ENCODE measurements around the gene BRIP1. TPM values are rescaled to one million over a fixed set of nuclear protein-coding genes. Genes with fewer than 3 reads are reported as not detected.
"Not testable (repeated sequence)": the region's sequence is repeated elsewhere in the genome, so short reads cannot be mapped to it uniquely, and the experiment has no call there.

Gene BRIP1
- total RNA-seq, 4 donors from 2014 or later: 0.80 to 2.4 (median 0.93) TPM

DNA sequence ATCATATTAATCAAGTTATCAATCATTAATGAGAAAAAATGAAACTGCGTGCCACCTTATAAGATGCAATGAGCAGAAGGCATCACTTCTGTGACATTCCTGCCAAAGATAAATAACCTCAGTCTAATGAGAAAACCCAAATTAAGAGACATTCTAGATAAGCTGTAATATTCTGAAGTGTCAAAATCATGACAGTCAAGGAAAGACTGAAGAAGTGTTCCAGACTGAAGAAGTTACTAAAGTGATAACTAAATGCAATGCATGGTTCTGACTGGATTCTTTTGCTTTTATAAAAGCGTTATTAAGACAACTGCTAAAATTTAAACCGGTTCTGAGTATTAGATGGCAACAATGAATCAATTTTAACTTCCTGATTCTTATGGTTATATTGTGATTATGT is 30.9 kb downstream of the BRIP1 start:
- no peak for DNase-seq (ENCODE audit: low spot score in 2 of 2)
- intact Hi-C loops (cut with DNase I; ENCODE audit: low total_unique reads): loop anchor here (10.0 kb wide), 1 partner anchor 418 kb away; no protein-coding TSS in a partner anchor
- no peak overlapping the region for H3K4me3 ChIP-seq (ENCODE audit: low read depth, poor library complexity, severe bottlenecking)
- WGBS, 2 donors: 93 to 98% methylated on average over 3 of the region's 3 CpGs
- no peak for TF ChIP-seq POLR2A (IDR thresholded peaks at IDR 0.05)
- TF ChIP-seq, protein P1, sequence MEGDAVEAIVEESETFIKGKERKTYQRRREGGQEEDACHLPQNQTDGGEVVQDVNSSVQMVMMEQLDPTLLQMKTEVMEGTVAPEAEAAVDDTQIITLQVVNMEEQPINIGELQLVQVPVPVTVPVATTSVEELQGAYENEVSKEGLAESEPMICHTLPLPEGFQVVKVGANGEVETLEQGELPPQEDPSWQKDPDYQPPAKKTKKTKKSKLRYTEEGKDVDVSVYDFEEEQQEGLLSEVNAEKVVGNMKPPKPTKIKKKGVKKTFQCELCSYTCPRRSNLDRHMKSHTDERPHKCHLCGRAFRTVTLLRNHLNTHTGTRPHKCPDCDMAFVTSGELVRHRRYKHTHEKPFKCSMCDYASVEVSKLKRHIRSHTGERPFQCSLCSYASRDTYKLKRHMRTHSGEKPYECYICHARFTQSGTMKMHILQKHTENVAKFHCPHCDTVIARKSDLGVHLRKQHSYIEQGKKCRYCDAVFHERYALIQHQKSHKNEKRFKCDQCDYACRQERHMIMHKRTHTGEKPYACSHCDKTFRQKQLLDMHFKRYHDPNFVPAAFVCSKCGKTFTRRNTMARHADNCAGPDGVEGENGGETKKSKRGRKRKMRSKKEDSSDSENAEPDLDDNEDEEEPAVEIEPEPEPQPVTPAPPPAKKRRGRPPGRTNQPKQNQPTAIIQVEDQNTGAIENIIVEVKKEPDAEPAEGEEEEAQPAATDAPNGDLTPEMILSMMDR (IDR thresholded peaks at IDR 0.05): no peak

DNA sequence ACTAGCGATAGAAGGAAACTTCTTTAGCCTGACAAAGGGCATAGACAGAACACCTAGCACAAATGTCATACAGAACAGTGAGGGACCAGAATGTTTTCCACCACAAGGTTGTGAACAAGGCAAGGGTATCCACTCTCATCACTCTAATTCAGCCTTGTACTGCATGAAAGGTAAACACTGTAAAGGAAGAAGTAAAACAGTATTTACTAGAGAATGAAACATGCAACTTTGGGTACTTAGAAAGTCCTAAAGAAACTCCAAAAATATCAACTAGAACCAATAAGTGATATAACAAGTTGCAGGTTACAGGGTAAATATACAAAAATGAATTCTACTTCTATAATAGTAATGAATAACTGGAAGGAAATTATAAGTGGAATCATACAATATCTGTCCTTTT is 32.2 kb downstream of the BRIP1 start:
- DNase-seq (ENCODE audit: low spot score in 2 of 2): no peak
- TF ChIP-seq, protein P1 (IDR thresholded peaks at IDR 0.05): no peak
- TF ChIP-seq POLR2A (IDR thresholded peaks at IDR 0.05): no peak
- WGBS, 2 donors: 97 to 100% methylated on average over 1 of the region's 1 CpG
- intact Hi-C loops (cut with DNase I; ENCODE audit: low total_unique reads): loop anchor here (10.0 kb wide), 1 partner anchor 416 kb away; no protein-coding TSS in a partner anchor
- H3K4me3 ChIP-seq (ENCODE audit: low read depth, poor library complexity, severe bottlenecking): no peak overlapping the region

DNA sequence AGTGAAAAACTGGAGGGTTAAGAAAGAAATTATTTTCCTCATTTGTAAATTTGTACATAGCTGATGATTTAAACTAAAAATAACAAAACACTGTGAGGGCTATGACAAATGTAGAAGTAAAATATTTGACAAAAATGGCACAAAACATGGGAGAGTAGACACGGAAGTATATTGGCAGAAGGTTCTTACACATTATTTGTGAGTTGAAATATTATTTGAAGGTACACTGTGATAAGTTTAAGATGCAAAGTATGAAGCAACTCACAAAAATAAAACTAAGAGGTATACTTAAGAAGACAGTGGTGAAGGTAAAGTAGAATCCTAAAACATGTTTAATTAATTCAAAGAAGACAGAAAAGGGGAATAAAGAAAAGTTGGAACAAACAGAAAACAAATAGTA is 34.6 kb downstream of the BRIP1 start:
- TF ChIP-seq, protein P1 (IDR thresholded peaks at IDR 0.05): no peak
- no peak for TF ChIP-seq POLR2A (IDR thresholded peaks at IDR 0.05)
- 94 to 100% methylated on average over 1 of the region's 1 CpG for WGBS, 2 donors
- H3K4me3 ChIP-seq (ENCODE audit: low read depth, poor library complexity, severe bottlenecking): no peak overlapping the region
- intact Hi-C loops (cut with DNase I; ENCODE audit: low total_unique reads): no loop called here
- DNase-seq (ENCODE audit: low spot score in 2 of 2): no peak

DNA sequence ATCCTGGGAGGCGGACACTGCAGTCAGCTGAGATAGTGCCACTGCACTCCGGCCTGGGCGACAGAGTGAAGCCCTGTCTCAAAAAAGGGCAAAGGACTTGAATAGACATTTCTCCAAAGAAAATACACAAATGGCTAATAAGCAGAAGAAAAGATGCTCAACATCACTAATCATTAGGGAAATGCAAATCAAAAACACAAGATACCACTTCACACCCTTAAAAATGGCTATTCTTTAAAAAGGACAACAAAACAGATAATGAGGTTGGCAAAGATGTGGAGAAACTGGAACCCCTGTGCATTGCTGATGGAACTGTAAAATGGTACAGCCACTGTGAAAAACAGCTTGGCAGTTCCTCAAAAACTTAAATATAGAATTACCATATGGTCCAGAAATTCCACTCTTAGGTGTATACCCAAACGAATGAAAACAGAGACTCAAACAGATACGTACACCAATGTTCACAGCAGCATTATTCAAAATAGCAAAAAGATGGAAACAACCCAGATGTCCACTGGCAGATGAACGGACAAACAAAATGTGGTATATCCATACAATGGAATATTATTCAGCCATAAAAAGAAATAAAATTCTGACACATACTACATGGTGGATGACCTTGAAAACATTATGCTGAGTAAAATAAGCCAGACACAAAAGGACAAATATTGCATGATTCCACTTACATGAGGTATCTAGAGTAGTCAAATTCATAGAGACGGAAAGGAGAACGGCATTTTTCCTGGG is 35.5 kb downstream of the BRIP1 start:
- 94 to 98% methylated on average over 8 of the region's 8 CpGs for WGBS, 2 donors
- DNase-seq (ENCODE audit: low spot score in 2 of 2): no peak
- no peak overlapping the region for H3K4me3 ChIP-seq (ENCODE audit: low read depth, poor library complexity, severe bottlenecking)
- TF ChIP-seq, protein P1 (IDR thresholded peaks at IDR 0.05): no peak
- no peak for TF ChIP-seq POLR2A (IDR thresholded peaks at IDR 0.05)
- intact Hi-C loops (cut with DNase I; ENCODE audit: low total_unique reads): no loop called here

DNA sequence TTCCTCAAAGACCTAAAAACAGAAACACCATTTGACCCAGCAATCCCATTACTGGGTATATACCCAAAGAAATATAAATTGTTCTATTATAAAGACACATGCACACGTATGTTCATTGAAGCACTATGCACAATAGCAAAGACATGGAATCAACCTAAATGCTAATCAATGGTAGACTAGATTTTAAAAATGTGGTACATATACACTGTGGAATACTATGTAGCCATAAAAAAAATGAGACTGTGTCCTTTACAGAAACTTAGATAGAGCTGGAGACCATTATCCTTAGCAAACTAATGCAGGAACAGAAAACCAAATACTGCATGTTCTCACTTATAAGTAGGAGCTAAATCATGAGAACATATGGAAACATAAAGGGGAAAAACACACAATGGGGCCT is 36.5 kb downstream of the BRIP1 start:
- intact Hi-C loops (cut with DNase I; ENCODE audit: low total_unique reads); DNase-seq (ENCODE audit: low spot score in 2 of 2); H3K4me3 ChIP-seq (ENCODE audit: low read depth, poor library complexity, severe bottlenecking): not testable (repeated sequence)
- WGBS, 2 donors: 97 to 98% methylated on average over 1 of the region's 1 CpG

DNA sequence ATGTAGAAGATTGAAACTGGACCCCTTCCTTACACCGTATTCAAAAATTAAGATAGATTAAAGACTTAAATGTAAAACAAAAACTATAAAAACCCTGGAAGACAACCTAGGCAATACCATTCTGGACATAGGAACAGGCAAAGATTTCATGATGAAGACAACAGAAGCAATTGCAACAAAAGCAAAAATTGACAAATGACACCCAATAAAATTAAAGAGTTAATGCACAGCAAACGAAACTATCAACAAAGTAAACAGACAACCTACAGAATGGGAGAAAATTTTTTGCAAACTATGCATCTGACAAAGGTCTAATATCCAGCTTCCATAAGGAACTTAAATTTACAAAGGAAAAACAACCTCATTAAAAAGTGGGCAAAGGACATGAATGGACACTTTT is 37.1 kb downstream of the BRIP1 start:
- intact Hi-C loops (cut with DNase I; ENCODE audit: low total_unique reads); H3K4me3 ChIP-seq (ENCODE audit: low read depth, poor library complexity, severe bottlenecking); DNase-seq (ENCODE audit: low spot score in 2 of 2): not testable (repeated sequence)
- WGBS, 2 donors: 97 to 99% methylated on average over 2 of the region's 2 CpGs

Measured in lower leg skin (tissue), 4 donors.